ENCODE measurements around the gene PPFIA3. TPM values are rescaled to one million over a fixed set of nuclear protein-coding genes. Genes with fewer than 3 reads are reported as not detected.

The PPFIA3 gene
- polyA plus RNA-seq, 1 of the 3 experiments (the other 2 are of a cell fraction), result 5.7 TPM

GRCh38 chr19:49094505-49095482, 24.6 kb upstream of the PPFIA3 start:
- Histone ChIP-seq H3K4me1 (ENCODE audit: control insufficient read depth in 1 of 2, insufficient read depth in 2 of 2, low read depth in 1 of 2, low read length in 1 of 2) (no peaks in the 10 kb centered on the region), H3K9me2 (no peaks in the 10 kb centered on the region), H3K4me3 (ENCODE audit: low read depth in 2 of 2, low read length in 1 of 2) (no peak overlapping the region), H3K27me3 (ENCODE audit: insufficient read depth) (no peaks in the 10 kb centered on the region), H3K79me2 (ENCODE audit: insufficient read depth) (peaks cover 94% of the 10 kb centered on the region), H3K9ac (no peak overlapping the region), H4K20me1 (ENCODE audit: insufficient read depth) (peaks cover 85% of the 10 kb centered on the region), H3F3A (replicated peaks; ENCODE audit: insufficient read depth) (peaks cover 35% of the 10 kb centered on the region), H3K36me3 (replicated peaks in 1 of 2; ENCODE audit: control insufficient read depth in 1 of 2, insufficient read depth in 2 of 2, low read length in 1 of 2) (peaks cover 54 to 74% of the 10 kb centered on the region in 2 experiments), H3K9me3 (no peaks in the 10 kb centered on the region), H3K4me2 (no peak overlapping the region), H3K27ac (ENCODE audit: low read depth in 2 of 2, low read length in 1 of 2) (no peak overlapping the region), H2AFZ (ENCODE audit: low read depth) (no peak overlapping the region)
- 91% methylated on average over 23 of the region's 23 CpGs for WGBS (ENCODE audit: low lambda C conversion rate)
- TF ChIP-seq SIN3A (IDR thresholded peaks at IDR 0.05; ENCODE audit: borderline replicate concordance, low read depth, low read length) (no peak), RAD21 (IDR thresholded peaks at IDR 0.05; ENCODE audit: low read length) (no peak), USF2 (IDR thresholded peaks at IDR 0.05; ENCODE audit: borderline replicate concordance, low read depth, low read length) (no peak), TAF1 (IDR thresholded peaks at IDR 0.05; ENCODE audit: borderline replicate concordance, low read depth, low read length) (no peak), TCF12 (IDR thresholded peaks at IDR 0.05) (no peak), YY1 (IDR thresholded peaks at IDR 0.05; ENCODE audit: low read depth) (no peak), POLR2AphosphoS5 (IDR thresholded peaks at IDR 0.05; ENCODE audit: low read depth, low read length) (no peak), FOXM1 (IDR thresholded peaks at IDR 0.05; ENCODE audit: low read depth) (no peak), EZH2phosphoT487 (IDR thresholded peaks at IDR 0.05; ENCODE audit: borderline replicate concordance, low read depth) (no peak), MXI1 (IDR thresholded peaks at IDR 0.05; ENCODE audit: low read depth, low read length) (no peak), FOXJ3 (CRISPR knock-in tag; IDR thresholded peaks at IDR 0.05) (no peak), RCOR1 (IDR thresholded peaks at IDR 0.05; ENCODE audit: low read length) (no peak), MEF2A (IDR thresholded peaks at IDR 0.05; ENCODE audit: borderline replicate concordance, low read depth) (no peak), FOSL2 (IDR thresholded peaks at IDR 0.05; ENCODE audit: borderline replicate concordance, low read depth) (no peak), RXRA (IDR thresholded peaks at IDR 0.05; ENCODE audit: borderline replicate concordance, low read depth) (no peak), REST (IDR thresholded peaks at IDR 0.05; ENCODE audit: low read depth, low read length) (no peak)
- POLR2A ChIA-PET, result interaction anchor here (0.9 kb wide), 2 partner anchors 14 to 33 kb away, joined by 3 read pairs; no protein-coding TSS in a partner anchor
- DNase-seq, result no peak
- CTCF ChIA-PET, result interaction anchor here (0.7 to 7.5 kb wide), 6 partner anchors 11 to 114 kb away, joined by 3 to 86 read pairs (median 6); partner anchors contain the start of gene LIN7B
